Middle frontal gyrus (tissue), 1 donor: ENCODE results near the gene DLX4.

Experiments used
- DNase-seq: peaks from one replicate; pipeline ENCODE4 v3.0.0-alpha.2; 2015; ENCODE audit warnings: low spot score; ENCODE audit errors: extremely low spot score

DLX4 gene

GRCh38 chr17:49946964-49947584 lies 21.9 kb upstream of the DLX4 start:
- DNase-seq, result no peak

DNA sequence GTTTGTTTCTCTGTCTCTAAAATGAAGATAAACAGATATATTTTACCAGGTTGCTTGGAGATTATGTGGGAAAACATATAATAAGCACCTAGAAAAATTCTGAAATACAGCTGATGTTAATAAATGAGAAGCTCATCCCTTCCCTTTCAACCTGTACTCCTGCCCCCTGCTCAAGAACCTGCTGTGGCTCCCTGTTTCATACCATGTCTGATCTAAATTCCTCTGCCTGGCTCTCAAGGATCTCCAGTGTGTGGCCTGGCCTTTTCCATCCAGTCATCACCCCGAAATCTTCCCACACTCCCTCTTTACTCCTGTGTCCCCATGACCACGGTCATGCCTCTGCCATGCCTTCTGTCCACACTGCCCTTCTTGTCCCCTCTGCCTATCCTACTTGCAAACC lies 19.4 kb upstream of the DLX4 start:
- DNase-seq, result no peak

GRCh38 chr17:49951362-49952082 lies 17.5 kb upstream of the DLX4 start:
- DNase-seq, result no peak

GRCh38 chr17:49952209-49952911 lies 16.6 kb upstream of the DLX4 start:
- DNase-seq, result no peak

DNA sequence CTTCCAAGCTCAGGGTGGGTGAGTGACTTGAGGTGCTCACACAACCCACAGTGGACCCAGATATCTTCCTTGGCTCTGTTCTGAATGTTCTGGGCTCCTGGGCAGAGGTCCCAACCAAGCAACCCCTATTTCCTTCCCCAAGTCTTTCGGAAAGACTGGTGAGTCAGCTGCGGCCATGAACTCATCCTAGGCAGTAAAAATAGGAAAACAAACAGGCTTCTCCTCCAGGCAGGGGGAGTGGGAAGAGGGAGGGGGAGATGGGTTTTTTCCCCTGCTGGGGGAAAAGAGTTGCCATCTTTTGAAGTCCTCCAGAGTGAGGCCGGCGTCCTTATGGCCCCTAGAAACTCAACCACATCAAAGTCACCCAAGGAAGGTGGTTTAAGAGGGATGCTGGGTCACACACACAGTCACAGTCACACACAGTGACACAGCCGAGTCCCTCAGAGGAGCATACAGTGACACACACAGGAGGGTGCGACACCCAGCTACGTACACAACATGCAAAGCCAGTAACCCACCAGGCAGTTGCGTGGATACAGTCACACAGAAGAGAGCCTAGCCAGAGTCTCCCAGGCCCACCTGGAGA lies 16.0 kb upstream of the DLX4 start:
- DNase-seq, result no peak

DNA sequence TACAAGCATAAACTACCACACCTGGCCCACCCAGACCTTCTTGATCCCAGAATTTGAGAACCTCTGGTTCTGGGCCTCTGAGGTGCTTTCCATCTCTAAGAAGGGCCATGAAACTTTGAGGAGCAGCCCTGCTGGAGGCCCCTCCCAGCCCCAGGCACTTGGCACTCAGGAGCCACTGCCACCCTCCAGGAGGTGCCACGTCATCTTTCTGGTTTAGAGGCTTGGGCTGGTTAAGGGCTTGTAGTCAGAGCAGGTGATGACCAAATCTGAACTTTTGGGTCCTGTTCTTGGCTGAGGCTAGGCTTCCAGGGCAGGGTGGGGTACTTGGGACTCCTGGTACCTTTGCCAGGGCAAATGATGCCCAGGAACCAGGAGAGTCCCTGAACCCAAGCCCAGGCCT lies 13.8 kb upstream of the DLX4 start:
- no peak for DNase-seq

GRCh38 chr17:49956780-49957179 lies 12.2 kb upstream of the DLX4 start:
- no peak for DNase-seq

GRCh38 chr17:49957350-49957749 lies 11.6 kb upstream of the DLX4 start:
- DNase-seq, result no peak

DNA sequence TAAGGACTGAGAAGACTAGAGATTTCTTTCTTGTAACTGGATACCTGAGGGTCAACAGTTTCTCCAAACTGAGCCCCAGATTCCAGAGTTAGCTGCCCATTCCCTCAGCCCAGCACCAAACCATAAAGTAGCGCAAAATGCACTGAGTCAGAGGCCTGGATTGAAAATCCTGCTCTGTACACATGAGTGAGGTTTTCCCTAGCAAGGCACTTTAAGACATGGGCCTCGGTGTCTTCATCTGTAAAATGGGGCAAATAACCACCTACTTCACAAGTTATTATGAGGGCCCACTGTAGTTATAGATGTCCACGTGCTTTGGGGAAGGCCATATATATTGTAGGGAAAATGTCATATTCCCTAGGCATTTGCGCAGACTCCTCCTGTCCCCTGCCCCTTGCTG lies 10.3 kb upstream of the DLX4 start:
- DNase-seq, result no peak

GRCh38 chr17:49959183-49959935 lies 9.6 kb upstream of the DLX4 start:
- no peak for DNase-seq

GRCh38 chr17:49962599-49963308 lies 6.2 kb upstream of the DLX4 start:
- no peak for DNase-seq

DNA sequence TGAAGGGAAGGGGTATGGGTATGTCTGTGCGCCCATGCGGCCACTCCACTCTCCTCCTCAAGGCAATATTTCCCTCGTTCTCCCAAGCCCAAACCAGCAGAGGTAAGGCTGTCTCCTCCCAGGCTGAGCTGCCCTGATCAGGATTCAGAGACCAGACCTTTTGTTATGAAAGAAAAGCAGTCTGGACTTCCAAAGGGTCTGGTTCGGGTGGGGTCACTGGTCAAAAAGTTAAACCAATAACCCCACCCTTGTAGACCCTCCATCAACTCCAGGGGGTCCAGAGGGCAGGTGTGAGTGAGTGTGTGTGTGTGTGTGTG lies 5.7 kb upstream of the DLX4 start:
- no peak for DNase-seq

DNA sequence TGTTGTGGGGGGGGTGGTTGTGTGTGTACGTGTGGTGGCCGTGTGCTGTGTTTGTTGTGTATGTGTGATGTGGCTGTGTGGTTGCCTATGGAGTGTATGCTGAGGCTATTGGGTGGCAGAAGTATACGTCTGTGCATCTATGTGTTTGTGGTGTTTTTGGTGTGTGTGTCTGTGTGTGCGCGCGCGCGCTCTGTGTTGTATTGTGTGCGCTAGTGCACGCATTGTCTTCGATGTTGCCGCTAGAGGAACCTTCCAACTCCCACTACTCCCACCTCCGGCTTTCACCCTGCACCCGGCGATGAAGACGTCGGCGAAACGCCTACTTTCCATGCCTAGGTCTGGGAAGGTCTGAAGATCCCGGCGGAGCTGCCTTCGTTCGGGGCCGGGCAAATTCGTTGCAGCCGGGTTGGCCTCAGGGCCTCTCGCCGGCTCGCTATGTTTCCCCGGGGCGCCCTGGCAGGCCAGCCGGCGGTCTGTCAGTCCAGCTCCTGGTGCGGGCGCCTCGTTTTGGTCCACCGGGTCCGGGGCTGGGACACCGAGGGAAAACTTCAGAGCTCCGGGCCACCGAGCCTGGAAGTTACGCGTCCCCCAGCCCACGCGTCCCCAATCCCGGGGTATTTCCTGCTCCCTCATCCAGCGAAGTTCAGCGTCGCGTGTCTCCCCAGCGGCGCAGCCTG lies 5.2 kb upstream of the DLX4 start:
- DNase-seq, result no peak

- DNase-seq, result no peak
These were observed 4.7 kb upstream of the DLX4 start for GRCh38 chr17:49964303-49964768.

GRCh38 chr17:49964769-49965523 lies 4.0 kb upstream of the DLX4 start:
- no peak for DNase-seq

DNA sequence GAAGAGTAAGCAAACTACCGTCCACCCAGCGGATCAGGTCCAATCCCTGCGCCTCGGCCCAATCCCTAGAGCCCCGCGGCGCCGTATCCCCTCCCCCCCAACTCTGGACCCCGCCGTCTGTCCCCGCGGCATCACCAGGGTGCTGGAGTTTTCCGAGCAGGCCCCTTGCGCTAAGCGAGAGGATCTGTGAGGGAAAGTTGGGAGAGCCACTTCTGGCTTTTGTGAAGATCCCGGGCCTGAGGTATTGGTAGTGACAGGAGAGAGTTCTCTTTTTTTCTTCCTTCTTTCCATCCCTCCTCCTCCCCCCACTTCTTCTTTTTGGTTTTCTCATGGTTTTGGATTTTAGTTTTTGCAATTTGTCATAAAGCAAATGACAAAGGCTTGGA lies 3.5 kb upstream of the DLX4 start:
- no peak for DNase-seq

DNA sequence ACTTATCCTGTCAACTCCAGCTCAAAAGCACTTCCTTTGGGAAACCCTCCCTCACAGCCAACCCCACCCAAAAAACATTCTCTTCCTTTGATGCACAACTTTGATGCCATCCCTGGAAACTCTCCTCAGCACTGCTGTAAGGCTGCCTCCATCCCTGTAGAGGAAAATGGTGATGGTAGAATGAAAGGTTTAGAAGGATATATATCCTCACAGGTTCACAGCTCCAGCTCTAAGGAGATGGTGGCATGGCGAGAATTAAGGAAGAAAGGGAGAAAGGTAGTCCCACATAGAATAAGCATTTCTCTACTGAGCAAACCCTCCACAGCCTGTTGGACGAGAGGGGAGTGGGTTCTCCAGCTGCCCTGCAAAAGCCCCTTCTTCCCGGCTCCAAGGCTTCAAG lies 2.2 kb upstream of the DLX4 start:
- no peak for DNase-seq

- DNase-seq, result no peak
These were observed 1.8 kb upstream of the DLX4 start for GRCh38 chr17:49967205-49967604.

DNA sequence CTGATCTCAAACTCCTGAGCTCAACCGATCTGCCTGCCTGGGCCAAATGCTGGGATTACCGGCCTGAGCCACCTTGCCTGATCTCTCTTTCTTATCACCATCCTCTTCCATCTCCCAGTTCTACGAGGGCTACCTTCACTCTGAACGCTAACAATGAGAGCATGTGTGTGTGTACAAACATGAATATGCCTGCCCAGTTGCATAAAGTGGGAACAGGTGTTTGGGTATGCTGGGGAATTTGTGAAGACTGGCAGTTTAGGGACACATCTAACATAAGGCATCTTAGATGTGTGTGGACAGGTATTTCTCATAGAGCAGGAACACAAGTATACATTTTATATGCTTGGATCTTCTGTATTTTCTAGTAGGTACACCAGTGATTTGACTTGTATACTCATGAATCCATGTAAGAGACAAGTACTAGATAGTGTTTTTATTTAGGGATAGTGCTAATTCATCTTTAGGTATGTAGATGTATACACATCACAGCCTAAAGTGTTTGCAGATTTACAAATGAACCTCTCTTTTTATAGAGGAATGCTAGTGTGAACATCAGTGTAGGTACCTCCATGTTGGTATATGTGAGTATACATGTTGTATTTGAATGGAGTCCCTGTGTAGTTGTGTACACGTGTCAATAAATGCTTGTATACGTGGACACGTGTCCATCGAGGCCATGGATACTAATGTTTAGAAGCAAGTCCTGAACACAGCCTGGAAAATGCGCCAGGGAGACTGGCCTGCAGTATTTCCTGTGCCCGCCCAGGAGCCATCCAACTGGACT lies 1.2 kb upstream of the DLX4 start:
- no peak for DNase-seq
